SU-DHL-6 (cell line): Measurements from ENCODE around the gene FFAR1.

Experiments used
- CTCF ChIP-seq: fragments of 200-600 bp; sonication (generic); IDR thresholded peaks from one replicate; pipeline ENCODE4 v1.5.1; 2017; ENCODE audit warnings: antibody characterized with exemption, mild to moderate bottlenecking, low read length, moderate library complexity; ENCODE audit not compliant: insufficient read depth, poor library complexity, severe bottlenecking
- EZH2phosphoT487 ChIP-seq: fragments of 200-600 bp; sonication (generic), shearing (Covaris generic); conservative IDR thresholded peaks from 2 replicates; pipeline ENCODE4 v1.6.1; 2018; ENCODE audit warnings: mild to moderate bottlenecking, antibody characterized with exemption, low read length, moderate library complexity, mixed read lengths

GRCh38 chr19:35363001-35363590 is 15.4 kb downstream of the FFAR1 start:
- TF ChIP-seq CTCF (no peak), EZH2phosphoT487 (no peak)
